Mucosa of stomach (tissue), 1 donor: ENCODE data around the gene IGFBPL1.

Experiments
- H3K27me3 ChIP-seq: one replicate; pipeline ENCODE4 v1.7.0; 2013; ENCODE audit warnings: mild to moderate bottlenecking, low read length; ENCODE audit not compliant: control insufficient read depth, insufficient read depth
- H3K36me3 ChIP-seq: one replicate; pipeline ENCODE4 v1.7.0; 2013; ENCODE audit warnings: low read length; ENCODE audit not compliant: control insufficient read depth, insufficient read depth
- H3K4me1 ChIP-seq: one replicate; pipeline ENCODE4 v1.7.0; 2013; ENCODE audit warnings: mild to moderate bottlenecking, low read length; ENCODE audit not compliant: control insufficient read depth, insufficient read depth
- H3K4me3 ChIP-seq: one replicate; pipeline ENCODE4 v1.7.0; 2013; ENCODE audit warnings: low read length
- H3K9ac ChIP-seq: one replicate; pipeline ENCODE4 v1.7.0; 2013; ENCODE audit warnings: mild to moderate bottlenecking, low read length, moderate library complexity
- H3K9me3 ChIP-seq: one replicate; pipeline ENCODE4 v1.7.0; 2013; ENCODE audit warnings: mild to moderate bottlenecking, low read length, moderate library complexity; ENCODE audit not compliant: control insufficient read depth
- donor health status: Pancreatic carcinoma.

The IGFBPL1 gene

GRCh38 chr9:38357350-38358114 is 66.7 kb downstream of the IGFBPL1 start:
- peaks cover 4% of the 10 kb centered on the region for H3K4me1 ChIP-seq
- H3K9me3 ChIP-seq = no peaks in the 10 kb centered on the region
- H3K9ac ChIP-seq = no peak overlapping the region
- no peaks in the 10 kb centered on the region for H3K36me3 ChIP-seq
- H3K4me3 ChIP-seq = no peak overlapping the region
- H3K27me3 ChIP-seq = no peaks in the 10 kb centered on the region

GRCh38 chr9:38356851-38357250 is 67.4 kb downstream of the IGFBPL1 start:
- H3K4me1 ChIP-seq = peaks cover 4% of the 10 kb centered on the region
- H3K36me3 ChIP-seq = no peaks in the 10 kb centered on the region
- no peaks in the 10 kb centered on the region for H3K9me3 ChIP-seq
- no peak overlapping the region for H3K9ac ChIP-seq
- H3K27me3 ChIP-seq = no peaks in the 10 kb centered on the region
- H3K4me3 ChIP-seq = no peak overlapping the region
